Measurements from ENCODE around the gene CCNT1.
"Not testable (repeated sequence)": the region's sequence is repeated elsewhere in the genome, so short reads cannot be mapped to it uniquely, and the experiment has no call there.

The CCNT1 gene

GRCh38 chr12:48716168-48716492, 377 bp downstream of the CCNT1 start:
- Histone ChIP-seq H3K4me1 (ENCODE audit: insufficient read depth, poor library complexity, severe bottlenecking) (peaks cover 11% of the 10 kb centered on the region), H3K27me3 (ENCODE audit: insufficient read depth, poor library complexity, severe bottlenecking) (no peaks in the 10 kb centered on the region), H3K9me3 (ENCODE audit: severe bottlenecking) (peaks cover 3% of the 10 kb centered on the region), H3K4me3 (ENCODE audit: severe bottlenecking) (peak overlapping the region; percentile 44), H3K27ac (ENCODE audit: poor library complexity, severe bottlenecking) (peak overlapping the region; percentile 70), H3K36me3 (ENCODE audit: low read depth) (peaks cover 37% of the 10 kb centered on the region)
- ATAC-seq (ENCODE audit: low read depth) (no peak; the same call in 2 of the 3 replicates), DNase-seq (ENCODE audit: low spot score) (no peak)
- TF ChIP-seq CTCF (IDR thresholded peaks at IDR 0.05; ENCODE audit: poor library complexity, severe bottlenecking) = no peak

GRCh38 chr12:48712209-48712608, 4.3 kb downstream of the CCNT1 start:
- H3K9me3 ChIP-seq (ENCODE audit: severe bottlenecking) = no peaks in the 10 kb centered on the region

GRCh38 chr12:48698822-48699221, 17.7 kb downstream of the CCNT1 start:
- not testable (repeated sequence) for H3K9me3 ChIP-seq (ENCODE audit: severe bottlenecking); H3K27me3 ChIP-seq (ENCODE audit: insufficient read depth, poor library complexity, severe bottlenecking); H3K27ac ChIP-seq (ENCODE audit: poor library complexity, severe bottlenecking); H3K4me3 ChIP-seq (ENCODE audit: severe bottlenecking); DNase-seq (ENCODE audit: low spot score); H3K4me1 ChIP-seq (ENCODE audit: insufficient read depth, poor library complexity, severe bottlenecking); ATAC-seq (ENCODE audit: low read depth)
- H3K36me3 ChIP-seq (ENCODE audit: low read depth) = peaks cover 80% of the 10 kb centered on the region

More at GRCh38 chr12:48712209-48712608, 4.3 kb downstream of the CCNT1 start:
- no peak overlapping the region for H3K4me3 ChIP-seq (ENCODE audit: severe bottlenecking)
- no peak for ATAC-seq (ENCODE audit: low read depth)
- no peak for DNase-seq (ENCODE audit: low spot score)
- no peak overlapping the region for H3K27ac ChIP-seq (ENCODE audit: poor library complexity, severe bottlenecking)
- no peak for TF ChIP-seq CTCF (IDR thresholded peaks at IDR 0.05; ENCODE audit: poor library complexity, severe bottlenecking)
- no peaks in the 10 kb centered on the region for H3K27me3 ChIP-seq (ENCODE audit: insufficient read depth, poor library complexity, severe bottlenecking)
- H3K4me1 ChIP-seq (ENCODE audit: insufficient read depth, poor library complexity, severe bottlenecking) = peaks cover 15% of the 10 kb centered on the region
- H3K36me3 ChIP-seq (ENCODE audit: low read depth) = peaks cover 76% of the 10 kb centered on the region

- H3K4me3 ChIP-seq (ENCODE audit: severe bottlenecking) = no peak overlapping the region
- H3K9me3 ChIP-seq (ENCODE audit: severe bottlenecking) = no peaks in the 10 kb centered on the region
- H3K27ac ChIP-seq (ENCODE audit: poor library complexity, severe bottlenecking) = no peak overlapping the region
- ATAC-seq (ENCODE audit: low read depth) = no peak
- no peaks in the 10 kb centered on the region for H3K4me1 ChIP-seq (ENCODE audit: insufficient read depth, poor library complexity, severe bottlenecking)
- peaks cover 85% of the 10 kb centered on the region for H3K36me3 ChIP-seq (ENCODE audit: low read depth)
- H3K27me3 ChIP-seq (ENCODE audit: insufficient read depth, poor library complexity, severe bottlenecking) = no peaks in the 10 kb centered on the region
- no peak for DNase-seq (ENCODE audit: low spot score)
- no peak for TF ChIP-seq CTCF (IDR thresholded peaks at IDR 0.05; ENCODE audit: poor library complexity, severe bottlenecking)
Measured at GRCh38 chr12:48696626-48697025, 19.9 kb downstream of the CCNT1 start.

GRCh38 chr12:48695859-48696258, 20.6 kb downstream of the CCNT1 start:
- H3K27ac ChIP-seq (ENCODE audit: poor library complexity, severe bottlenecking) = no peak overlapping the region
- no peaks in the 10 kb centered on the region for H3K9me3 ChIP-seq (ENCODE audit: severe bottlenecking)
- DNase-seq (ENCODE audit: low spot score) = no peak
- H3K27me3 ChIP-seq (ENCODE audit: insufficient read depth, poor library complexity, severe bottlenecking) = no peaks in the 10 kb centered on the region
- H3K4me1 ChIP-seq (ENCODE audit: insufficient read depth, poor library complexity, severe bottlenecking) = no peaks in the 10 kb centered on the region
- peaks cover 84% of the 10 kb centered on the region for H3K36me3 ChIP-seq (ENCODE audit: low read depth)
- no peak overlapping the region for H3K4me3 ChIP-seq (ENCODE audit: severe bottlenecking)
- no peak for ATAC-seq (ENCODE audit: low read depth)
- no peak for TF ChIP-seq CTCF (IDR thresholded peaks at IDR 0.05; ENCODE audit: poor library complexity, severe bottlenecking)

All from RWPE2 (cell line).